ENCODE data around the gene PPP1R11.

PPP1R11 gene

GRCh38 chr6:30061858-30062458, 5.0 kb upstream of the PPP1R11 start:
- DNase-seq (ENCODE audit: low spot score): no peak

- no peak for DNase-seq (ENCODE audit: low spot score)
Measured at GRCh38 chr6:30062471-30063178, 4.4 kb upstream of the PPP1R11 start.

- DNase-seq (ENCODE audit: low spot score): no peak
Measured at GRCh38 chr6:30063315-30063714, 3.7 kb upstream of the PPP1R11 start.

GRCh38 chr6:30066082-30066481, 916 bp upstream of the PPP1R11 start:
- no peak for DNase-seq (ENCODE audit: low spot score)

GRCh38 chr6:30067460-30068139, 602 bp downstream of the PPP1R11 start:
- no peak for DNase-seq (ENCODE audit: low spot score)

GRCh38 chr6:30071081-30071818, 4.3 kb downstream of the PPP1R11 start:
- no peak for DNase-seq (ENCODE audit: low spot score)

- DNase-seq (ENCODE audit: low spot score): no peak
Measured at GRCh38 chr6:30071858-30072257, 4.9 kb downstream of the PPP1R11 start.

- DNase-seq (ENCODE audit: low spot score): no peak
Measured at GRCh38 chr6:30073489-30074235, 6.7 kb downstream of the PPP1R11 start.

- DNase-seq (ENCODE audit: low spot score): no peak
Measured at GRCh38 chr6:30074331-30075093, 7.5 kb downstream of the PPP1R11 start.

- no peak for DNase-seq (ENCODE audit: low spot score)
Measured at GRCh38 chr6:30075094-30075789, 8.2 kb downstream of the PPP1R11 start, which contains the start of gene RNF39. Gene RNF39 (minus strand): TSS chr6:30075769. CDS start chr6:30075585, 184 bp downstream.

- no peak for DNase-seq (ENCODE audit: low spot score)
Measured at GRCh38 chr6:30075790-30076732, 9.1 kb downstream of the PPP1R11 start.

GRCh38 chr6:30077218-30077617, 10.2 kb downstream of the PPP1R11 start:
- DNase-seq (ENCODE audit: low spot score): no peak

- no peak for DNase-seq (ENCODE audit: low spot score)
Measured at GRCh38 chr6:30087876-30088275, 20.9 kb downstream of the PPP1R11 start.

GRCh38 chr6:30091577-30092381, 24.8 kb downstream of the PPP1R11 start:
- DNase-seq (ENCODE audit: low spot score): no peak

- no peak for DNase-seq (ENCODE audit: low spot score)
Measured at GRCh38 chr6:30092852-30093543, 26.0 kb downstream of the PPP1R11 start.

- DNase-seq (ENCODE audit: low spot score): no peak
Measured at GRCh38 chr6:30093951-30094661, 27.1 kb downstream of the PPP1R11 start.

GRCh38 chr6:30096829-30097228, 29.8 kb downstream of the PPP1R11 start:
- no peak for DNase-seq (ENCODE audit: low spot score)
